Fibroblast of villous mesenchyme (primary cell): Measurements from ENCODE around the gene NPAP1. TPM values are rescaled to one million over a fixed set of nuclear protein-coding genes. Genes with fewer than 3 reads are reported as not detected.
"Not testable (repeated sequence)": the region's sequence is repeated elsewhere in the genome, so short reads cannot be mapped to it uniquely, and the experiment has no call there.

Experiments
- DNase-seq: peaks from one replicate; pipeline ENCODE4 v3.0.0-alpha.2; 2010; ENCODE audit warnings: low read depth
- H3K4me3 ChIP-seq: 2 replicates; pipeline ENCODE4 v1.5.1; 2011; ENCODE audit warnings: low read depth, mild to moderate bottlenecking, low read length
- CTCF ChIP-seq: IDR thresholded peaks from 2 replicates; pipeline ENCODE4 v1.5.1; 2012; ENCODE audit warnings: low read depth, mild to moderate bottlenecking, low read length; ENCODE audit not compliant: insufficient read depth
- total RNA-seq: library from RNA; depleted of rRNA; stranded (reverse); fragments of >200 nt; gene quantifications from 2 replicates; pipeline ENCODE4 v1.2.3, GENCODE V29; 2012

Gene NPAP1
- total RNA-seq: not detected in 2 replicates

DNA sequence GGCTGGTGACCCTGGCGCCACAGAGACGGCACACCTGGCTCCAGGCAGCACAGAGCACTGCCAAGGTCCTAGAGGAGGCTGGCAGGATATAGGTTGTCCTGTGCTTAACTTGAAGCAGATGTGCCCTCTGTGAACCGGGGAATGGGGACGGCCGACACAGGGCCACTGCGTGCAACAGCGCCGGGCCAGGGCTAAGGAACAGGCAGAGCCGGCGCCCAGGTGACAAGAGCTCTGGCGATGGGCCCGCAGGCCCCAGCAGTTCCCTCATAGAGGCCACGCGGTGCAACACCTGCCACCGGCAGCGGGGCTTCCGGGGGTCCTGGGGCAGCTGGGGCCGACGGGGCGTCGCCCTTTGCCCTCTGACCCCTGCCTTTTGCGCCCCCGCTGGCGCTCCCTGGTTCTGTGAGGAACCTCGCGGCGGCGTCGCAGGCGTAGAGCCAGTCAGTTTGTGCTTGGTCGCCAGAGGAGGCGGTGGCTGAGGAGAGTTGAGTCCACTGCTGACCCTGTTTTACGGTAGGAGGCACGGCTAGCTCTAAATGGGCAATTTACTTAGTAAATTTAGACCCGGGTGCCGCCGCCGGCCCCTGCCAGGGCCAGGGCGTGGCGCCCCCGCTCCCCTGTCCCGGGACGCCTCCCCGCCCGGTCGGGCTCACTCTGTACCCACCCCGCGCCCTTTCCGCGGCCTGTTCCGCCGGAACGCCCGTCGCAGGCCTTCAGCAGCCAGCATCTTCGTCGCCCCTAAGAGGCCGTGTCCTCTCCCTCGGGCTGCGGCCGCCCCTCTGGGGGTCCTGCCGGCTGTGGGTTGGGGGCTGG lies at the start of gene NPAP1:
Gene NPAP1, plus strand, starts transcription at position 444 of the 813 bp plus-strand sequence. Its CDS starts 93 bp downstream, at position 537.
- H3K4me3 ChIP-seq: no peak within 1 kb of the TSS
- TF ChIP-seq CTCF: no peak
- DNase-seq: no peak

GRCh38 chr15:24627443-24627842 lies 48.1 kb upstream of the NPAP1 start:
- H3K4me3 ChIP-seq: no peak overlapping the region
- DNase-seq: no peak
- no peak for TF ChIP-seq CTCF

DNA sequence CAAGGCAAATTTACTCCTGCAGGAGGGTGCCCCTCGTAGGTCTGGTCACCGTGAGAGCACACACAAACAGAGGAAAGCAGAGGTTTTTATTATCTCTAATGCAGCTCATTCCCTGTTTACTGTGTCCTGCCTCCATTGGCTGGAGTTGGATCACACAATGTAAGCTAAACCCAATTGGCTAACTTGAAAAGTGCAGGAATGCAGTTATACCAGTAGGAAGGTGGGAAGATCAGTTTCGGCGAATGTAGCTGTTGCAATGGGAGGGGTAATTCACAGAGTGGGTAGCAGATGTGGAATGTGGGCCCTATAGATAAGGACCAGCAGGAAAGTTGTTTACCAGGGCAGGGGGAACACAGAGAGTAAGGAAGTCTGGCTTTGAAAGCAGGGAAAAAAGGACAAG lies 42.5 kb upstream of the NPAP1 start:
- no peak for DNase-seq
- no peak for TF ChIP-seq CTCF
- no peak overlapping the region for H3K4me3 ChIP-seq

DNA sequence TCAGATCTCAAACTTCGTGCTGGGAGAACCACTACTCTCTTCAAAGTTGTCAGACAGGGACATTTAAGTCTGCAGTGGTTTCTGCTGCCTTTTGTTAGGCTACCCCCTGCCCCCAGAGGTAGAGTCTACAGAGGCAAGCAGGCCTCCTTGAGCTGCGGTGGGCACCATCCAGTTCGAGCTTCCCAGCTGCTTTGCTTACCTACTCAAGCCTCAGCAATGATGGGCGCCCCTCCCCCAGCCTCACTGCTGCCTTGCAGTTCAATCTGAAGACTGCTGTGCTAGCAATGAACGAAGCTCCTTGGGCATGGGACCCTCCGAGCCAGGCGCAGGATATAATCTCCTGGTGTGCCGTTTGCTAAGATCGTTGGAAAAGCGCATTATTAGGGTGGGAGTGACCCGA lies 36.2 kb upstream of the NPAP1 start:
- not testable (repeated sequence) for DNase-seq, H3K4me3 ChIP-seq

GRCh38 chr15:24645627-24646026 lies 29.9 kb upstream of the NPAP1 start:
- TF ChIP-seq CTCF: no peak
- no peak overlapping the region for H3K4me3 ChIP-seq
- DNase-seq: no peak

DNA sequence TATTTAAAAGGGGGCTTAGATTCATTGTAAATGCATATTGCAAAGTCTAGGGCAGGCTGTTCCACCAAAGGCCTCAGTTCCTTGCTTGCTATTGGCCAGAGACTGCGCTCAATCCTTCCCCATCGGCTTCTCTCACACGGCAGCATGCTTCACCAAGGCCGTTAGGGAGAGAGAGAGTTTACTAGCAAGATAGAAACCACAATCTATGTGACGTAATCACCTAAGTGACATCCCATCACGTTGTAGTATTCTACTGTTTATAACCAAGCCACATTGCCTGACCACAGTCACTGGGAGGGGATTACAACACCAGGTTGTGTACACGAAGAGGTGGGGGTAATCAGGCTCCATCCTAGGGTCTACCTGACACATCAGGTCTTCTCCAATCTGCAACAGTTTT lies 16.0 kb upstream of the NPAP1 start:
- DNase-seq: no peak
- no peak overlapping the region for H3K4me3 ChIP-seq
- no peak for TF ChIP-seq CTCF

GRCh38 chr15:24662991-24663390 lies 12.6 kb upstream of the NPAP1 start:
- no peak for TF ChIP-seq CTCF
- H3K4me3 ChIP-seq: no peak overlapping the region
- no peak for DNase-seq
